Measurements from ENCODE around the gene DDX49. TPM values are rescaled to one million over a fixed set of nuclear protein-coding genes. Genes with fewer than 3 reads are reported as not detected.
A peak's percentile ranks its signal among the peaks of the same experiment; 100 is the strongest.

The DDX49 gene
- total RNA-seq, 6 experiments from 2014 or later: 37.8 to 57.4 (median 44.0) TPM

- Mint-ChIP-seq H3K4me3 (no peak overlapping the region), H3K36me3 (ENCODE audit: low read depth) (no peaks in the 10 kb centered on the region)
- DNase-seq: peak; percentile 24
Measured at GRCh38 chr19:18975011-18975410, 55.5 kb downstream of the DDX49 start.

GRCh38 chr19:18975869-18976268, 56.4 kb downstream of the DDX49 start:
- no peak for DNase-seq
- no peak for TF ChIP-seq CTCF (IDR thresholded peaks at IDR 0.05)
- Mint-ChIP-seq H3K27ac (no peak overlapping the region), H3K4me3 (no peak overlapping the region), H3K36me3 (ENCODE audit: low read depth) (no peaks in the 10 kb centered on the region), H3K27me3 (ENCODE audit: insufficient read depth) (peaks cover 6% of the 10 kb centered on the region), H3K4me1 (ENCODE audit: low read depth) (peaks cover 25% of the 10 kb centered on the region), H3K9me3 (no peaks in the 10 kb centered on the region)

More at GRCh38 chr19:18975011-18975410, 55.5 kb downstream of the DDX49 start:
- Mint-ChIP-seq H3K9me3 (no peaks in the 10 kb centered on the region), H3K4me1 (ENCODE audit: low read depth) (peaks cover 33% of the 10 kb centered on the region), H3K27me3 (ENCODE audit: insufficient read depth) (peaks cover 8% of the 10 kb centered on the region), H3K27ac (no peak overlapping the region)
- no peak for TF ChIP-seq CTCF (IDR thresholded peaks at IDR 0.05)

Other genes with a start within 250 kb of the DDX49 start
- 10 to 100 TPM; 11.8 to 14.5 (median 13.4) TPM for gene CRTC1, start 236.0 kb upstream of the DDX49 start, total RNA-seq (2021; fragmentation: NEBNext Ultra II Directional; extraction: Animal tissue kit (Norgen Biotek cat#: 25700))
- 1 to 10 TPM in 3 of 6 experiments, under 1 TPM in 3; 0.67 to 6.1 (median 0.98) TPM for gene COMP, start 128.4 kb upstream of the DDX49 start, total RNA-seq (2021; fragmentation: NEBNext Ultra II Directional; extraction: Animal tissue kit (Norgen Biotek cat#: 25700))
- gene UPF1, start 87.8 kb upstream of the DDX49 start, total RNA-seq (2021; fragmentation: NEBNext Ultra II Directional; extraction: Animal tissue kit (Norgen Biotek cat#: 25700)): 10 to 100 TPM; 46.3 to 54.7 (median 51.4) TPM
- gene CERS1, start 23.6 kb upstream of the DDX49 start, total RNA-seq (2021; fragmentation: NEBNext Ultra II Directional; extraction: Animal tissue kit (Norgen Biotek cat#: 25700)): 1 to 10 TPM in 5 of 6 experiments, under 1 TPM in 1; 0.96 to 2.1 (median 1.3) TPM
- 100 to 1,000 TPM; 268 to 315 (median 286) TPM for gene COPE, start 328 bp upstream of the DDX49 start, total RNA-seq (2021; fragmentation: NEBNext Ultra II Directional; extraction: Animal tissue kit (Norgen Biotek cat#: 25700))
- gene HOMER3, start 21.5 kb downstream of the DDX49 start, total RNA-seq (2021; fragmentation: NEBNext Ultra II Directional; extraction: Animal tissue kit (Norgen Biotek cat#: 25700)): 10 to 100 TPM; 68.1 to 89.1 (median 77.9) TPM
- gene SUGP2, start 113.8 kb downstream of the DDX49 start, total RNA-seq (2021; fragmentation: NEBNext Ultra II Directional; extraction: Animal tissue kit (Norgen Biotek cat#: 25700)): 10 to 100 TPM; 57.6 to 71.5 (median 61.8) TPM
- gene ARMC6, start 113.9 kb downstream of the DDX49 start, total RNA-seq (2021; fragmentation: NEBNext Ultra II Directional; extraction: Animal tissue kit (Norgen Biotek cat#: 25700)): 10 to 100 TPM; 30.2 to 41.7 (median 32.5) TPM
- gene SLC25A42, start 144.3 kb downstream of the DDX49 start, total RNA-seq (2021; fragmentation: NEBNext Ultra II Directional; extraction: Animal tissue kit (Norgen Biotek cat#: 25700)): 10 to 100 TPM in 3 of 6 experiments, 1 to 10 TPM in 3; 8.7 to 11.7 (median 9.9) TPM
- 10 to 100 TPM; 20.5 to 27.9 (median 25.4) TPM for gene TMEM161A, start 218.8 kb downstream of the DDX49 start, total RNA-seq (2021; fragmentation: NEBNext Ultra II Directional; extraction: Animal tissue kit (Norgen Biotek cat#: 25700))